ENCODE data around the gene GLIS2.

DNA sequence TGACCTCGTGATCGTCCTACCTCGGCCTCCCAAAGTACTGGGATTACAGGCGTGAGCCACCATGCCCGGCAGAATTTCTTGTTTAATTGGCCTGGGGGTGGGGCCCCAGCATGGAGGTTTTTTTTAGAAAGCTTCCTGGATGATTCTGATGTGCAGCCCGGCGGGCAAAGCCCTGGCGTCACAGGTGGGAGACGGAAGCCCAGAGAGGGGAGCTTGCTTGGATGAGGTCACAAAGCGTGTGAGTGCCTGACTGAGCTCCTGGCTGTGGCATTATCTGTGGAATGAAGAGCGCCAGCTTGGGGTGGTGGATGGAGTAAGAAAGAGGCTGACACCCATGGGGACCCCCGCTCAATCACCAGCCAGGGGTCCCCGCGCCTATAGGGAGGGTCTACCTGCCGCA is 59.9 kb downstream of the GLIS2 start:
- TF ChIP-seq BHLHE40 (IDR thresholded peaks at IDR 0.05; ENCODE audit: low read depth, low read length), result no peak
- no peak for TF ChIP-seq MAX (IDR thresholded peaks at IDR 0.05)
- TF ChIP-seq, protein P1, sequence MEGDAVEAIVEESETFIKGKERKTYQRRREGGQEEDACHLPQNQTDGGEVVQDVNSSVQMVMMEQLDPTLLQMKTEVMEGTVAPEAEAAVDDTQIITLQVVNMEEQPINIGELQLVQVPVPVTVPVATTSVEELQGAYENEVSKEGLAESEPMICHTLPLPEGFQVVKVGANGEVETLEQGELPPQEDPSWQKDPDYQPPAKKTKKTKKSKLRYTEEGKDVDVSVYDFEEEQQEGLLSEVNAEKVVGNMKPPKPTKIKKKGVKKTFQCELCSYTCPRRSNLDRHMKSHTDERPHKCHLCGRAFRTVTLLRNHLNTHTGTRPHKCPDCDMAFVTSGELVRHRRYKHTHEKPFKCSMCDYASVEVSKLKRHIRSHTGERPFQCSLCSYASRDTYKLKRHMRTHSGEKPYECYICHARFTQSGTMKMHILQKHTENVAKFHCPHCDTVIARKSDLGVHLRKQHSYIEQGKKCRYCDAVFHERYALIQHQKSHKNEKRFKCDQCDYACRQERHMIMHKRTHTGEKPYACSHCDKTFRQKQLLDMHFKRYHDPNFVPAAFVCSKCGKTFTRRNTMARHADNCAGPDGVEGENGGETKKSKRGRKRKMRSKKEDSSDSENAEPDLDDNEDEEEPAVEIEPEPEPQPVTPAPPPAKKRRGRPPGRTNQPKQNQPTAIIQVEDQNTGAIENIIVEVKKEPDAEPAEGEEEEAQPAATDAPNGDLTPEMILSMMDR (IDR thresholded peaks at IDR 0.05), result no peak
- TF ChIP-seq POLR2A (IDR thresholded peaks at IDR 0.05; ENCODE audit: low read length), result no peak
- TF ChIP-seq, protein P2, sequence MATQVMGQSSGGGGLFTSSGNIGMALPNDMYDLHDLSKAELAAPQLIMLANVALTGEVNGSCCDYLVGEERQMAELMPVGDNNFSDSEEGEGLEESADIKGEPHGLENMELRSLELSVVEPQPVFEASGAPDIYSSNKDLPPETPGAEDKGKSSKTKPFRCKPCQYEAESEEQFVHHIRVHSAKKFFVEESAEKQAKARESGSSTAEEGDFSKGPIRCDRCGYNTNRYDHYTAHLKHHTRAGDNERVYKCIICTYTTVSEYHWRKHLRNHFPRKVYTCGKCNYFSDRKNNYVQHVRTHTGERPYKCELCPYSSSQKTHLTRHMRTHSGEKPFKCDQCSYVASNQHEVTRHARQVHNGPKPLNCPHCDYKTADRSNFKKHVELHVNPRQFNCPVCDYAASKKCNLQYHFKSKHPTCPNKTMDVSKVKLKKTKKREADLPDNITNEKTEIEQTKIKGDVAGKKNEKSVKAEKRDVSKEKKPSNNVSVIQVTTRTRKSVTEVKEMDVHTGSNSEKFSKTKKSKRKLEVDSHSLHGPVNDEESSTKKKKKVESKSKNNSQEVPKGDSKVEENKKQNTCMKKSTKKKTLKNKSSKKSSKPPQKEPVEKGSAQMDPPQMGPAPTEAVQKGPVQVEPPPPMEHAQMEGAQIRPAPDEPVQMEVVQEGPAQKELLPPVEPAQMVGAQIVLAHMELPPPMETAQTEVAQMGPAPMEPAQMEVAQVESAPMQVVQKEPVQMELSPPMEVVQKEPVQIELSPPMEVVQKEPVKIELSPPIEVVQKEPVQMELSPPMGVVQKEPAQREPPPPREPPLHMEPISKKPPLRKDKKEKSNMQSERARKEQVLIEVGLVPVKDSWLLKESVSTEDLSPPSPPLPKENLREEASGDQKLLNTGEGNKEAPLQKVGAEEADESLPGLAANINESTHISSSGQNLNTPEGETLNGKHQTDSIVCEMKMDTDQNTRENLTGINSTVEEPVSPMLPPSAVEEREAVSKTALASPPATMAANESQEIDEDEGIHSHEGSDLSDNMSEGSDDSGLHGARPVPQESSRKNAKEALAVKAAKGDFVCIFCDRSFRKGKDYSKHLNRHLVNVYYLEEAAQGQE (IDR thresholded peaks at IDR 0.05), result no peak
- no peak for TF ChIP-seq PBX3 (IDR thresholded peaks at IDR 0.05)

All from A549 (cell line).